GM03348 (cell line): ENCODE measurements around the gene MAPRE3.

ENCODE experiments used
- DNase-seq: peaks from one replicate; pipeline ENCODE4 v3.0.0; 2012; ENCODE audit warnings: low spot score

MAPRE3 gene

DNA sequence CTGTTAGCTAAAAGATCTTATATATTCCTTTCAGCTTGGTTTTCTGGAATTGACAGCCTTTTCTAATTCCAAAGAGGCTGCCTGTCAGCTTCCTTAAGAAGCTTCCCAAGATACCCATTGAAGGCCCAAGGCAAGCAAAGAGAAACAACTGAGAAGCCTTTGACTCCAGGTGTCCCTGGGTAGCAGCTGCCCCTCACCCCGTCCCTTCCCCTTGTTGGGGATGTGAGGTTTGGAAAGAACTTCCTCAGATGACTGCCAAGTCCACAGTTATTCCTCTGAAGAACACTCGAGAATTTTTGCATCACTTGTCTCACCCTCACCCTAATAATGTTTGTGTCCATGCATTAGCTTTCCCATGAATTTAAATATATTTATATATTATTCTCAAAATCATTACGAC, 13.3 kb downstream of the MAPRE3 start:
- no peak for DNase-seq

- DNase-seq: no peak
These were observed 15.4 kb downstream of the MAPRE3 start for GRCh38 chr2:26985807-26986206.

GRCh38 chr2:26986576-26986975, 16.1 kb downstream of the MAPRE3 start:
- DNase-seq: no peak

GRCh38 chr2:26988058-26988860, 17.8 kb downstream of the MAPRE3 start:
- peak; percentile 67 for DNase-seq

GRCh38 chr2:26989156-26989555, 18.7 kb downstream of the MAPRE3 start:
- no peak for DNase-seq

DNA sequence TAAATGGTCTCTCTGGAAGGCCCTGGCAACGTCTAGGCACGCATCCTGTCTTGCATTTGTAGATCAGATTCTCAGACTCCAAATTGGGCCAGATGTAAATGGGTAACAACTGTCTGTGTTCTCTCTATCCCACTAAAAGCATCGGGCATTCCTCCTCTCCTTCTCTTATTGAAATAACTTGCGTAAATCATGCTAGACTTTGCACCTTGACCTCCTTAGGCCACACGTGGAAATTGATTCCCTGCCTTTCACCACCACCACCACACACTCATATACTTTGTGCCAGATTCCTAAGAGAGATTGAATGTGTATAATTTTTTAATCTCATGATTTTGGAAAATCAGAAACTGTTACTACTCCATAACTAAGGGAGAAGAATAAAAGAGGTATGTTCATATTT, 21.3 kb downstream of the MAPRE3 start:
- no peak for DNase-seq

DNA sequence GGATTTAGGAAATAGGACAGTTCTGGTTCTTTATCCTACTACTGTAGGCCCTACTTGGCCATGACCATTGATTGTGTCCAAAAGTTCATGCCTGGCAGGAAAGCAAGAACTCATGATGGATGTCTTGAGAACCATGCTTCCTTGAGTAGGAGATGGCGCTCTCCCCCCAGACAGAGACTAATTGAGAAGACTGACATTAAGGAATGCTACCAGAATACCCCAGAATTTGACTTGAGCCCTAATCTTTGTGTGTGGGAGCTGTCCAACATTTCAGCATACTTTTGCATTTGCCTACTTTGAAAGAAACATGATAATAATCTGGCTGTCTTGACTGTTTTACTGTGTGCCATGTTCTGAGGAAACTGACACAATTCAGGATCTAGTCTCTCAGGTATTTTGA, 23.3 kb downstream of the MAPRE3 start:
- no peak for DNase-seq

DNA sequence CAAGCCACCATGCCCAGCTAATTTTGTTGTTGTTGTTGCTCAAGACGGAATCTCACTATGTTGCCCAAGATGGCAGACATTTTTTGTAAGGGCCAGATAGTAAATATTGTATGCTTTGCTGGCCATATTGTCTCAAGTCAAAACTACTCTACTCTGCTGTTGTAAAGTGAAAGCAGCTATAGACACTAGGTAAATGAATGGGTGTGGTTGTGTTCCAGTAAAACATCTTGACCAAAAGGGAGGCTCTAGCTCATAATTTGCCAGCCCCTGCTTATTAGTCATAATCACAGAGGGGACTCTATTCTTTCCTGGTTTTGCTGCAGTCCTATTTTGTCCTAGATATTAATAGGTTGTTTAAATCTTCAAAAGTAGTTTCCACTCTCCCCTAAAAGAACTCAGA, 24.5 kb downstream of the MAPRE3 start:
- DNase-seq: no peak

GRCh38 chr2:26997394-26997793, 27.0 kb downstream of the MAPRE3 start:
- DNase-seq: no peak

DNA sequence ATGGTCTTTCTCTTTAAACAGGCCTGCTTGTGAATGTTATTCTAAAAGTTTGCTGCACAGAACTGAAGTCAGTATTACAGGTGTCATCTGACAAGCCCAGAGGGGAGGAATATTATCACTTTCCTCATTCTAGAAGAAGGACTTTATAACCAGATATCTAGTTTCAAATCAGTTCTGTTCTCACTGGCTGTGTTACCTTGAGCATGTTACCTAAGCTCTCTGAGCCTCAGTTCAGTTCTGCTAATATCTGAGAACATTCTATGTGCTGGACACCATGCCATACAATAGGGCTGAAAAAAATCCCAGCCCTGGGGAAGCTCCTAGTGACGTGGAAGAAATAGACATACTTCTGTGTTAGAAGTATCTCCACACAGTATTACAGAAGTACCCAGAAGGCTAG, 27.9 kb downstream of the MAPRE3 start:
- DNase-seq: no peak

GRCh38 chr2:27000228-27000627, 29.8 kb downstream of the MAPRE3 start:
- DNase-seq: no peak

GRCh38 chr2:27000995-27001394, 30.6 kb downstream of the MAPRE3 start:
- no peak for DNase-seq

GRCh38 chr2:27001950-27002349, 31.5 kb downstream of the MAPRE3 start:
- DNase-seq: no peak

DNA sequence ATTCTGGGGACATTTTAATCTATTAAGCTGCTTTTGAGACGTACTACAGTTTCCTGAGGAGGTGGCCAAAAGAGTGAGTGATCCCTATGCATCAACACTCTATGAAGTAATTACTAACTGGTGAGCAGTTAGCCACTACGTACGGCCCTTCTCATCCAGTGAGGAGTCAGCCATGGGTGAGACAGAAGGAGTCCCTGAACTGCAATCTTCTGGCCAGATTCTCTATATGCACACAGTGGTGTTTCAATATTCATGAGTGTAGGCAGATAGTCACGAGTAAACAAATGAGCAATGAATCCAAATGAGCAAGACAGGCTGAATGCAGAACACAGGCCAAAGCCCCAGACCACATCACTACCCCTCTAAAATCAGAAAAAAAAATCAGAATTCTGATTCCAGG, 32.6 kb downstream of the MAPRE3 start:
- DNase-seq: no peak

- peak; percentile 27 for DNase-seq
These were observed 33.4 kb downstream of the MAPRE3 start for GRCh38 chr2:27003857-27004256.

DNA sequence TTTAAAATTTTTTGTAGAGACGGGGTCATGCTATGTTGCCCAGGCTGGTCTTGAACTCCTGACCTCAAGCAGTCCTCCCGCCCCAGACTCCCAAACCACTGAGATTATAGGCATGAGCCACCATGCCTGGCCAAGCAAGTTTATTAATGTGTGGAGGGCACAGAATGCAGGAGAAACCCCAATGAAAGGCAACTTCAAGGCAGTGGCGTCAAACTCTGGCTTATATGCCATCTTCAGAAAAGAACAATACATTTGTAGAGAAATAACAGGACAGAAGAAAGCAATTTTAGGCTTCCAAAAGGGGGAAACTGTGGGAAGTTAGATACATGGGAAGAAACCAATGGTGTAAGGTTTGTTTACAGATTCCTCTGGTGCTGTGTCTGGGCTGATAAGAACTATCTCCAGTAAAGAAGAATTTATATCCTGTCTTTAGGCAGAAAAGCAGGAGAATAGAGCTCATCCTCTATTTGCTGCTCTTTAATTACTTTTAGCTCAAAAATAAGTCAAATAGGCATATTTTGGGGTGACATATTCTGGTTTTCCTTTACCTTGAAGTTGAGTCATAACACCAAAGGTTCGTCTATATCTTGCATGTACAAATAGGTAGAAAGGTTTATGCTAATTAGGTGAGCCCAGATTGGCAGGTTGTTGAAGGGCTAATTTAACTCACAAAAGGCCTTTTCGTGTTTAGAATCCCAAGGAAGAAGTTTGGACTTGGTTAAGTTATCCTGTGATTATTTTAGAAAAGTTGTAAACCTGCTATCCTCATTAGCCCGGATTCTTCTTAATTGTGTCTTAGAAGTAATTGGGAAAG, 36.4 kb downstream of the MAPRE3 start:
- DNase-seq: no peak

DNA sequence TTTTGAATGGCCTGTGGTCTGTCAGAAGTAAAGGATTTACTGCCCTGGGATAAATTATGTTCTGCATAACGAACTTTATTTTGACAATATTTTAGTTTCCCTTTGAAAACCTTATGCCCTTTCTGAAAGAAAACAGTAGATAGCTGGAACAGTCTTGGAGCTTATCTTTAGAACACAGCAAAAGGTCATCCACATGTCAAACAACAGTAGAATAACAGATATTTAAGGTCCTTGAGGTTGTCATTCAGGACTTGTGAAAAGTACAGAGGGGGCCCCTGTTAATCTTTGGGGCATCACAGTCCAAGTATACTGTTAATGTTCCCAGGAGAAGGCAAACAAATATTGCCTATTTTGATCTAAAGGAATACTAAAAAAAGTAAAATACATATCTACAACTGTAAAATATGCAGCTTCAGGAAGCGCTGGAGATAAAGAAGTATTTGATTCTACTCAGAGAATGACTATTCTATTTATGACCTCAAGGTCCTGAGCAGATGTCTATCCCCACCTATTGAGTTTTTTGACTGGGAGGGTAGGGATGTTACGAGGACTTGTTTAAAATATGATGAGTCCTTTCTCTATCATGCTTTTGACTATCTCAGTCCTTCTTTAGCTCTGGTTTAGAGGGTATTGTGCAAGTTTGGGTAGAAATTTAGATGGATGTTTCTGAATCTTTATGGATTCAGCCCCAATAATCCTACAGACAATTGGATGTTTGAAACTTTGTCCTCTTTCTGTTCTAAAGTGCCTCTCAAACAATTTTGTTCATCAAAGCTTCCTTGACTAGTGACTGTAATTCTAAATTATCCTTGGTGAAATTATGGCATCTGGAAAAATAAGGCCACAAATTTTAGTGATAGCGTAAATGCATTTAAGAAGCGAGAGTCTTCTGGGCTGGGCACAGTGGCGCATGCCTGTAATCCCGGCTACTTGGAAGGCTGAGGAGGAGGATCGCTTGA, 37.3 kb downstream of the MAPRE3 start:
- DNase-seq: no peak

DNA sequence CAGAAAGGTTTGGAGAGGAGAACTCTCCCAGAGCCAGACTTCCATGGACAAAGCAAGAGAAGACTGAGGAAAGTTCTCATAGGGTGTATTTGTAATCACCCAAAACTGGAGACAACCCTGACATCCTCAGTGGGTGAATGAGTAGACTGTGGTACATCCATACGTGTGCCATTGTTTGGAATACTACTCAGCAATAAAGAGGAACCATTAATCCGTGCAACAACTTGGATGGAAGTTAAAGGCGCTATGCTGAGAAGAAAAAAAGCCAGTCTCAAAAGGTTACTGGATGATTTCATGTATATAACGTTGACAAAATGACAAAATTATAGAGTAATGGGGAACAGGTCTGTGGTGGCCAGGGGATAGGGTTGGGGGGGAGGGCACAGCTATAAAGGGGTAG, 38.2 kb downstream of the MAPRE3 start:
- DNase-seq: no peak

GRCh38 chr2:27009083-27009482, 38.6 kb downstream of the MAPRE3 start:
- no peak for DNase-seq

DNA sequence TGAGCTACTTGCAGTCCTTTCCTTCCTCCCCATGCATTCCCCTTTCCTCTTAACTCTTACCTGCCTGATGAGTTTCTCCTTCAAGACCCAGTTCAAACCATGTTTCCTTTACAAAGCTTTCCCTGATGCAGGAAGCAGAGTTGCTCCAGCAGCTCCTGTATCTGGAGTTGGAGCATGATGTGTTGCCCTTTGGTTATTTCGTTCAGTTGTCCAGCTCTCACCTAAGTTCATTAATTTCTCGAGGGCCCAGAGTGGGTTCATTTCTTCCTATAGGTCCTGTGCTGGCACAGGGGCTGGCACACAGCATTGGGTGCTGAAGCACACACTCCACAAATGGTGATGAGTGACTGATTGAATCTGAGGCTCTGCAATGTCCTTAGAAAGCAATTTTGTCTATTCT, 39.3 kb downstream of the MAPRE3 start:
- no peak for DNase-seq

DNA sequence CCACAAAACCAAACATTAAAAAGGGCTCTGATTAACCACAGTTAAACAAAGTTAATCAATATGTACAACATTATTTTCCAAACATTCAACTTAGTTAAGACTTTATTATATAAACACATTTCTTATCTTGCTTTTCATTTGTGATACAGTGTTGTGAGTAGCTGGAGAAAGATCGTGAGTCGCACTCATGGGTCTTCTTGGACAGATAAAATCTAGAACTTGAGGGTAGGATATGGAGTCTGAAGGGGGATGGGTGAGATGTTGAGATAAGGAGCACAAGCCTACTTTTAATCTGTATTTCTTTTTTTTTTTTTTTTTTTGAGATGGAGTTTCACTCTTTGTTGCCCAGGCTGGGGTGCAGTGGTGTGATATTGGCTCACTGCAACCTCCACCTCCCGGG, 39.7 kb downstream of the MAPRE3 start:
- DNase-seq: no peak

DNA sequence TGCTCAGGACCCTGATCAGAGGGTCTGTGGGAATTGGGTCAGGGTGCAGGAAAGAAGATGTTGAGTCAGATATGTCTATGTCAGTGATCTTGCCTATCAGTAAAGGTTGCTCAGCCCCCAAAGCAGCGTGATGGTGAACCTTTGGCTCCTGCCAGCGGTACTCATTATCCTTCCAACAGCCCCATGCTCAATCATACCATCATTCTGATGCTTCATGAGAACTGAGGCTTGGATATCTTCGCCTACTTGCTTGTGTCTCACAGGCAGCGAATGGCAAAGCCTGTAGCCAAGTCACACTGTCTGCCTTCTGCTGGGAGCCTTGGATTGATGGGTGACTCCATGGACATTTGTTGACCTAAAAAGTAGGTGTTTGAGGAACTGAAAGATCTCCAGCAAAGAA, 43.3 kb downstream of the MAPRE3 start:
- no peak for DNase-seq
